CD8-positive, alpha-beta memory T cell (primary cell): Measurements from ENCODE around the gene CBL. TPM values are rescaled to one million over a fixed set of nuclear protein-coding genes. Genes with fewer than 3 reads are reported as not detected.

Experiments used
- CTCF ChIA-PET: fragments of 350-600 bp; sonication (Branson Sonifier 250); formaldehyde crosslinking; loops from one replicate; lab custom pipeline; 2021; ENCODE audit warnings: antibody characterized with exemption; lab: Charles Lee
- POLR2A ChIA-PET: fragments of 350-600 bp; sonication (Branson Sonifier 250); formaldehyde crosslinking; loops from one replicate; lab custom pipeline; 2021; ENCODE audit warnings: antibody characterized with exemption; lab: Charles Lee
- DNase-seq, 5 donors: peaks; one replicate each; pipeline versions ENCODE4 v3.0.0 to v3.0.0-alpha.2; 2020 to 2022; ENCODE audit warnings: mixed read lengths in 1 of 5
- H3K27ac ChIP-seq: one replicate; pipeline ENCODE4 v1.7.0; 2013; ENCODE audit warnings: low read depth, mild to moderate bottlenecking, low read length, moderate library complexity
- H3K27me3 ChIP-seq: 2 replicates; pipeline ENCODE4 v1.7.0; 2013; ENCODE audit warnings: low read length, mild to moderate bottlenecking; ENCODE audit not compliant: insufficient read depth, poor library complexity, severe bottlenecking
- H3K36me3 ChIP-seq: 2 replicates; pipeline ENCODE4 v1.7.0; 2013; ENCODE audit warnings: mild to moderate bottlenecking, low read length, moderate library complexity; ENCODE audit not compliant: insufficient read depth
- H3K4me1 ChIP-seq: 2 replicates; pipeline ENCODE4 v1.7.0; 2013; ENCODE audit warnings: mild to moderate bottlenecking, low read length, moderate library complexity; ENCODE audit not compliant: insufficient read depth
- H3K4me3 ChIP-seq: 2 replicates; pipeline ENCODE4 v1.7.0; 2013; ENCODE audit warnings: mild to moderate bottlenecking, low read length
- H3K9me3 ChIP-seq: 2 replicates; pipeline ENCODE4 v1.7.0; 2013; ENCODE audit warnings: mild to moderate bottlenecking, low read length
- H3K27ac Mint-ChIP-seq, 8 donors: one replicate each; pipeline ENCODE4 v1.8.0; 2020 to 2021; ENCODE audit warnings: mixed read lengths in 8 of 8, mild to moderate bottlenecking in 6 of 8, inconsistent platforms in 3 of 8, moderate library complexity in 3 of 8
- H3K27me3 Mint-ChIP-seq, 2 donors: one replicate each; pipeline ENCODE4 v1.8.0; 2020 to 2021; ENCODE audit warnings: mixed read lengths in 2 of 2, mild to moderate bottlenecking in 1 of 2, moderate library complexity in 1 of 2
- H3K36me3 Mint-ChIP-seq, 3 donors: one replicate each; pipeline ENCODE4 v1.8.0; 2020 to 2021; ENCODE audit warnings: mixed read lengths in 3 of 3, inconsistent platforms in 1 of 3, mild to moderate bottlenecking in 1 of 3
- H3K4me1 Mint-ChIP-seq, 3 donors: one replicate each; pipeline ENCODE4 v1.8.0; 2020 to 2021; ENCODE audit warnings: mixed read lengths in 3 of 3, inconsistent platforms in 1 of 3, mild to moderate bottlenecking in 1 of 3
- H3K4me3 Mint-ChIP-seq, 7 donors: one replicate each; pipeline ENCODE4 v1.8.0; 2020 to 2021; ENCODE audit warnings: mixed read lengths in 7 of 7, mild to moderate bottlenecking in 6 of 7, moderate library complexity in 4 of 7, inconsistent platforms in 2 of 7
- H3K9me3 Mint-ChIP-seq, 5 donors: one replicate each; pipeline ENCODE4 v1.8.0; 2020 to 2022; ENCODE audit warnings: mixed read lengths in 5 of 5, mild to moderate bottlenecking in 3 of 5, moderate library complexity in 2 of 5, inconsistent platforms in 1 of 5
- polyA plus RNA-seq: library from polyadenylated mRNA; unstranded; fragments of 300-500 nt; fragmentation: Illumina TruSeq; gene quantifications from one replicate; pipeline ENCODE4 v1.2.3, GENCODE V29; 2021
- total RNA-seq, 2 experiments: library from RNA; stranded (reverse); gene quantifications; one replicate each; pipeline ENCODE4 v1.2.3, GENCODE V29; 2021

CBL gene
- total and polyA plus RNA-seq, 3 experiments from 2014 or later = 10.4 to 26.1 (median 25.9) TPM

DNA sequence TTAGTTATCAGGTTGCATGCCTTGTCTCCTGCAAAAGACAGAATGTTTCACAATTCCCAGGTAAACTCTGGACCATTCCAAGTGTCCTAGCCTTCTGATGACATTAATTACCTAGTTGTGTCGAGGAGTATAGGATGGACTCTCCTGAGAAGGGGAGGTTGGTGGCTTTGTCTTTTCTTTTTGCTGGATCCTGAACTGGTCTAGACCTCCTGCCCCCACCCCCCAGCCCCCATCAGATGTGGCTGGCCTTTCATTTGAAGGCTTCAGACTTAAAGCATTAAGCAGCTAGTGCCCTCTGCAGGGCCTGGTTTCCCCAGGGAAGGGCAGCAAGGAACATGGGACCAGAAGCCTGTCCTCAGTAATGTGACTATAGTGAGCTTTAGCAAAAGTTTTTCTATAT lies 101.1 kb downstream of the CBL start:
- peak overlapping the region in 3 of 8 donors; percentile 14 to 85 (median 65) for H3K27ac Mint-ChIP-seq
- CTCF ChIA-PET = interaction anchor here (1.3 to 2.3 kb wide), 3 partner anchors 16 to 110 kb away, joined by 4 to 8 read pairs (median 5); no protein-coding TSS in a partner anchor
- H3K9me3 Mint-ChIP-seq = no peaks in the 10 kb centered on the region
- POLR2A ChIA-PET = interaction anchor here (1.5 kb wide), 1 partner anchor 10 kb away, joined by 3 read pairs; the partner anchor contains the start of gene MCAM
- H3K27me3 Mint-ChIP-seq = peaks cover 0 to 2% of the 10 kb centered on the region in 2 donors
- Histone ChIP-seq H3K4me1 (peaks cover 28% of the 10 kb centered on the region), H3K9me3 (no peaks in the 10 kb centered on the region), H3K36me3 (peaks cover 3% of the 10 kb centered on the region), H3K4me3 (no peak overlapping the region), H3K27ac (no peak overlapping the region), H3K27me3 (no peaks in the 10 kb centered on the region)
- H3K36me3 Mint-ChIP-seq = peaks cover 0 to 37% (median 10%) of the 10 kb centered on the region in 3 donors
- H3K4me3 Mint-ChIP-seq = no peak overlapping the region
- peaks cover 0 to 10% (median 8%) of the 10 kb centered on the region in 3 donors for H3K4me1 Mint-ChIP-seq
- no peak for DNase-seq

DNA sequence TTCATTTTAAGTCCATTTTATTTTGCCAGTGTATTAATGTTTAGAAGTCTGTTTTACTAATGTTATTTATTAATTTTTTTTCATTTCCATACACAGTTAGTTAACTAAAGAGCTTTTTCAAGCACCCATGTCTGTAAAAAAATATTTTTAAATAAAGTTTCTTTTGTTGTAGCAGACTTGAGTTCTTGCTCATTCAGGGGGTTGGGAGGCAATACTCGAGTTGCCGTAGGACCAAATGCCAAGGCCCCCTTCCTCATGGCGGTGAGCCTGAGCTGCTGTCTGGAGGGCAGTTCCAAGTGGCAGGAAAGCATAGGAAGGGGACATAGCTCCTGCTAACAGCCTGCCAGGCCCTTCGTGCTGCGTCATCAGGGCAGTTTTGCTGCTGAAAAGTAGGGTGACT lies 101.8 kb downstream of the CBL start:
- DNase-seq = no peak
- Histone ChIP-seq H3K4me1 (peaks cover 28% of the 10 kb centered on the region), H3K4me3 (no peak overlapping the region), H3K36me3 (peaks cover 3% of the 10 kb centered on the region), H3K9me3 (no peaks in the 10 kb centered on the region), H3K27me3 (no peaks in the 10 kb centered on the region), H3K27ac (no peak overlapping the region)
- ChIA-PET CTCF (interaction anchor here (1.3 to 2.3 kb wide), 5 partner anchors 13 to 111 kb away, joined by 3 to 8 read pairs (median 4); partner anchors contain the start of gene CBL), POLR2A (interaction anchor here (1.5 kb wide), 1 partner anchor 9 kb away, joined by 3 read pairs; the partner anchor contains the start of gene MCAM)
- H3K27me3 Mint-ChIP-seq = peaks cover 0 to 2% of the 10 kb centered on the region in 2 donors
- H3K4me3 Mint-ChIP-seq = no peak overlapping the region
- peaks cover 0 to 10% (median 8%) of the 10 kb centered on the region in 3 donors for H3K4me1 Mint-ChIP-seq
- peaks cover 0 to 29% (median 8%) of the 10 kb centered on the region in 3 donors for H3K36me3 Mint-ChIP-seq
- H3K9me3 Mint-ChIP-seq = no peaks in the 10 kb centered on the region
- no peak overlapping the region for H3K27ac Mint-ChIP-seq

GRCh38 chr11:119309411-119309810 lies 103.3 kb downstream of the CBL start:
- peak overlapping the region in 2 of 7 donors; percentile 26 to 52 for H3K4me3 Mint-ChIP-seq
- ChIA-PET POLR2A (no interaction called here), CTCF (interaction anchor here (1.1 to 1.3 kb wide), 3 partner anchors 12 to 113 kb away, joined by 3 read pairs; no protein-coding TSS in a partner anchor)
- no peak for DNase-seq
- Histone ChIP-seq H3K4me1 (peaks cover 28% of the 10 kb centered on the region), H3K4me3 (no peak overlapping the region), H3K27me3 (no peaks in the 10 kb centered on the region), H3K27ac (no peak overlapping the region), H3K36me3 (no peaks in the 10 kb centered on the region), H3K9me3 (no peaks in the 10 kb centered on the region)
- peaks cover 0 to 15% (median 5%) of the 10 kb centered on the region in 3 donors for H3K36me3 Mint-ChIP-seq
- no peak overlapping the region for H3K27ac Mint-ChIP-seq
- peaks cover 0 to 10% (median 8%) of the 10 kb centered on the region in 3 donors for H3K4me1 Mint-ChIP-seq
- H3K27me3 Mint-ChIP-seq = peaks cover 2 to 4% of the 10 kb centered on the region in 2 donors
- H3K9me3 Mint-ChIP-seq = no peaks in the 10 kb centered on the region

- H3K4me3 Mint-ChIP-seq = no peak overlapping the region
- H3K4me3 ChIP-seq = no peak overlapping the region
- ChIA-PET CTCF (interaction anchor here (1.2 kb wide), 2 partner anchors 13 to 16 kb away, joined by 3 to 6 read pairs; no protein-coding TSS in a partner anchor), POLR2A (no interaction called here)
- H3K36me3 Mint-ChIP-seq = peaks cover 0 to 11% (median 4%) of the 10 kb centered on the region in 3 donors
- H3K27me3 ChIP-seq = peaks cover under 1% of the 10 kb centered on the region
- no peaks in the 10 kb centered on the region for H3K36me3 ChIP-seq
- DNase-seq = no peak
- H3K9me3 Mint-ChIP-seq = no peaks in the 10 kb centered on the region
- H3K9me3 ChIP-seq = no peaks in the 10 kb centered on the region
- H3K27me3 Mint-ChIP-seq = peaks cover 3 to 8% of the 10 kb centered on the region in 2 donors
- H3K4me1 ChIP-seq = peaks cover 30% of the 10 kb centered on the region
- no peak overlapping the region for H3K27ac ChIP-seq
- peak overlapping the region in 1 of 8 donors; percentile 19 for H3K27ac Mint-ChIP-seq
- H3K4me1 Mint-ChIP-seq = peaks cover 0 to 13% (median 12%) of the 10 kb centered on the region in 3 donors
These were observed 104.0 kb downstream of the CBL start for GRCh38 chr11:119309953-119310681.

- Mint-ChIP-seq H3K9me3 (no peaks in the 10 kb centered on the region), H3K4me1 (peaks cover 0 to 16% (median 12%) of the 10 kb centered on the region in 3 donors), H3K27ac (no peak overlapping the region), H3K4me3 (no peak overlapping the region), H3K36me3 (peaks cover 0 to 5% (median 3%) of the 10 kb centered on the region in 3 donors), H3K27me3 (peaks cover 4 to 13% of the 10 kb centered on the region in 2 donors)
- Histone ChIP-seq H3K36me3 (no peaks in the 10 kb centered on the region), H3K4me3 (no peak overlapping the region), H3K4me1 (peaks cover 30% of the 10 kb centered on the region), H3K9me3 (no peaks in the 10 kb centered on the region), H3K27ac (no peak overlapping the region), H3K27me3 (peaks cover 6% of the 10 kb centered on the region)
- ChIA-PET CTCF (interaction anchor here (1.2 kb wide), 1 partner anchor 12 kb away, joined by 6 read pairs; no protein-coding TSS in a partner anchor), POLR2A (no interaction called here)
- no peak for DNase-seq
These were observed 104.5 kb downstream of the CBL start for GRCh38 chr11:119310682-119311052.

GRCh38 chr11:119314726-119315125 lies 108.6 kb downstream of the CBL start:
- Histone ChIP-seq H3K27me3 (peaks cover 14% of the 10 kb centered on the region), H3K4me3 (no peak overlapping the region), H3K36me3 (no peaks in the 10 kb centered on the region), H3K4me1 (peaks cover 23% of the 10 kb centered on the region), H3K27ac (no peak overlapping the region), H3K9me3 (no peaks in the 10 kb centered on the region)
- peak overlapping the region in 1 of 8 donors; percentile 48 for H3K27ac Mint-ChIP-seq
- H3K9me3 Mint-ChIP-seq = no peaks in the 10 kb centered on the region
- ChIA-PET CTCF (interaction anchor here (1.1 to 1.8 kb wide), 4 partner anchors 9 to 119 kb away, joined by 3 to 4 read pairs (median 3); no protein-coding TSS in a partner anchor), POLR2A (interaction anchor here (0.6 kb wide), 2 partner anchors 24 to 312 kb away, joined by 3 read pairs; no protein-coding TSS in a partner anchor)
- no peak for DNase-seq
- peak overlapping the region in 5 of 7 donors; percentile 22 to 76 (median 69) for H3K4me3 Mint-ChIP-seq
- H3K27me3 Mint-ChIP-seq = peaks cover 14 to 30% of the 10 kb centered on the region in 2 donors
- peaks cover 7 to 39% (median 19%) of the 10 kb centered on the region in 3 donors for H3K4me1 Mint-ChIP-seq
- no peaks in the 10 kb centered on the region for H3K36me3 Mint-ChIP-seq

DNA sequence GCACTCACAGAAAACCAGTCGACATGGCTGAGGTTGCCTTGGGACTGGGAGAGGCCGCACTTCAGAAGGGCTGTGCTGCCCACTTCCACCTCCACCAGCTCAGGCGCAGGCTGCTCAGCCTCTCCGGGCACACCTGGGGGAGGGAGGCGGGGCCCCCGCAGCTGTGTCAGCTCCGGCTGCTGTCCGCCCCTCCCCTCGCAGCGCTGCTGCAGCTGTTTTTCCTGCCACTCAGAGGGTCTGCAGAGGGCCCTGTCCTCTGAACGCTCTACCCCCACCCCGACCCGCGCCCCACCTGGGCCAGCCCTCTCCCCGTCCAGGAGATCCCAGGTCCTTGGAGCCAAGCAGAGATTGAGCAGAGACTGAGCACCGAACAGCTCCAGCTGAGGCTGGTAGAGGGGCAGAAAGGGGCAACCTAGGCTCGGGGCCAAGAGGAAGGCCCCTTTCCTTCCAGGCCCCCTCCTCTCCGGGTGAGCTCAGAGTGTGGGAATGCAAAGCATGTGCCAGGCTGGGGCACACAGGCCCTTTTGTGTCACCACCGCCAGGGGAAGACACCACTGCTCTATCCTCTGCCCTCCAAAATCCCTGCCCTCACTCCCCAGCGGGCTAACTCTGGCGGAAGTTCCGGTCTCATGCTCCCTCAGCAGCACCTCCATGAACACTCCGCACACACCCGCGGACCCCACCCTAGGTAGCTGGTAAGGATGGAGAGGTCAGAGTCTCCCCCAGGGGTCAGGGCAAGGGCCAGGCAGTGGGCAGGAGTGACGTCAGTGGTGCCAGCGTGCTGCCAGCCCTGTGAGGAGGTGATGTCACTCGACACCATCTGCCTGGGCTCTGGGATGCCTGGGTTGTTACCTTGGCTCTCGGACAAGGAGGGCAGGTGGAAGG lies 109.2 kb downstream of the CBL start:
- Histone ChIP-seq H3K27me3 (peaks cover 14% of the 10 kb centered on the region), H3K9me3 (no peaks in the 10 kb centered on the region), H3K4me3 (peak overlapping the region; percentile 68), H3K36me3 (no peaks in the 10 kb centered on the region), H3K27ac (no peak overlapping the region), H3K4me1 (peaks cover 23% of the 10 kb centered on the region)
- POLR2A ChIA-PET = interaction anchor here (0.6 kb wide), 1 partner anchor 23 kb away, joined by 3 read pairs; no protein-coding TSS in a partner anchor
- CTCF ChIA-PET = interaction anchor here (1.1 to 1.8 kb wide), 4 partner anchors 18 to 119 kb away, joined by 3 to 4 read pairs (median 3); no protein-coding TSS in a partner anchor
- H3K9me3 Mint-ChIP-seq = no peaks in the 10 kb centered on the region
- peak in 4 of 5 donors; percentile 24 to 60 (median 37) for DNase-seq
- H3K4me1 Mint-ChIP-seq = peaks cover 7 to 43% (median 20%) of the 10 kb centered on the region in 3 donors
- H3K36me3 Mint-ChIP-seq = no peaks in the 10 kb centered on the region
- peak overlapping the region; percentile 69 to 88 (median 73) for H3K4me3 Mint-ChIP-seq
- peak overlapping the region in 5 of 8 donors; percentile 21 to 53 (median 48) for H3K27ac Mint-ChIP-seq
- H3K27me3 Mint-ChIP-seq = peaks cover 14 to 33% of the 10 kb centered on the region in 2 donors
